ENCODE measurements around the gene NKRF. TPM values are rescaled to one million over a fixed set of nuclear protein-coding genes. Genes with fewer than 3 reads are reported as not detected.
A peak's percentile ranks its signal among the peaks of the same experiment; 100 is the strongest.

Gene NKRF
- total and polyA plus RNA-seq, 9 of the 15 experiments (the other 6 are each of a cell fraction or from before 2014, with no cell fraction given) = 8.9 to 31.9 (median 19.0) TPM

GRCh38 chrX:119605464-119606279 lies 552 bp downstream of the NKRF start (continued):
- TF ChIP-seq ZNF197 (CRISPR knock-in tag; IDR thresholded peaks at IDR 0.05; ENCODE audit: low read depth) (no peak), PHF21A (IDR thresholded peaks at IDR 0.05; ENCODE audit: borderline replicate concordance, low read depth) (no peak), NFRKB (IDR thresholded peaks at IDR 0.05; ENCODE audit: low read depth) (peak; percentile 29; the same call in 1 of the 2 replicates), NFE2L1 (tag; IDR thresholded peaks at IDR 0.05; ENCODE audit: borderline replicate concordance, low read depth) (no peak), ZSCAN32 (CRISPR knock-in tag; IDR thresholded peaks at IDR 0.05) (no peak), AFF4 (CRISPR knock-in tag; IDR thresholded peaks at IDR 0.05) (0 out of 2 replicates have a peak, but pooled peaks have one; percentile 52), TCF7 (IDR thresholded peaks at IDR 0.05; ENCODE audit: borderline replicate concordance) (no peak), VEZF1 (CRISPR knock-in tag; IDR thresholded peaks at IDR 0.05) (peak; percentile 92), GABPA (tag; conservative IDR thresholded peaks at IDR 0.05; ENCODE audit: low read depth) (peak; percentile 55), HBP1 (CRISPR knock-in tag; IDR thresholded peaks at IDR 0.05) (no peak), NR1H2 (CRISPR knock-in tag; IDR thresholded peaks at IDR 0.05) (no peak), TEAD4 (IDR thresholded peaks at IDR 0.05; ENCODE audit: low read length) (no peak), TEAD4 (CRISPR knock-in tag; IDR thresholded peaks at IDR 0.05; ENCODE audit: borderline replicate concordance) (no peak), GABPB2 (CRISPR knock-in tag; conservative IDR thresholded peaks at IDR 0.05) (no peak)
